ENCODE measurements around the gene FAM171A1. TPM values are rescaled to one million over a fixed set of nuclear protein-coding genes. Genes with fewer than 3 reads are reported as not detected.
A peak's percentile ranks its signal among the peaks of the same experiment; 100 is the strongest.

FAM171A1 gene
- total RNA-seq, 2 donors from 2014 or later: 36.5 to 39.0 TPM

DNA sequence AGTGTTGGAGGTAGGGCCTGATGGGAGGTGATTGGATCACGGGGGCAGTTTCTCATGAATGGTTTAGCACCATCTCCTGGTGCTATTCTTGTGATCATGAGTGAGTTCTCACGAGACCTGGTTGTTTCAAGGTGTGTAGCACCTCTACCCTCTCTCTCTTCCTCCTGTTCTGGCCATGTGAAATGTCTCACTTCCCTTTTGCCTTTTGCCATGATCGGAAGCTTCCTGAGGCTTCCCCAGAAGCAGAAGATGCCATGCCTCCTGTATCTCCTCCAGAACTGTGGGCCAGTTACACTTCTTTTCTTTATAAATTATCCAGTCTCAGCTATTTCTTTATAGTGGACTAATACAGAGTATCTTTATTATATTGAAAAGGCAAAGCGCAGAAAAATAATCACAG, 90.1 kb downstream of the FAM171A1 start:
- 69 to 82% methylated on average over 2 to 4 of the region's 4 CpGs for WGBS, 2 experiments (ENCODE audit: insufficient coverage in 1 of 2, insufficient read length in 1 of 2)
- peaks cover 5% of the 10 kb centered on the region for H3K9me3 Mint-ChIP-seq
- TF ChIP-seq, protein P1, sequence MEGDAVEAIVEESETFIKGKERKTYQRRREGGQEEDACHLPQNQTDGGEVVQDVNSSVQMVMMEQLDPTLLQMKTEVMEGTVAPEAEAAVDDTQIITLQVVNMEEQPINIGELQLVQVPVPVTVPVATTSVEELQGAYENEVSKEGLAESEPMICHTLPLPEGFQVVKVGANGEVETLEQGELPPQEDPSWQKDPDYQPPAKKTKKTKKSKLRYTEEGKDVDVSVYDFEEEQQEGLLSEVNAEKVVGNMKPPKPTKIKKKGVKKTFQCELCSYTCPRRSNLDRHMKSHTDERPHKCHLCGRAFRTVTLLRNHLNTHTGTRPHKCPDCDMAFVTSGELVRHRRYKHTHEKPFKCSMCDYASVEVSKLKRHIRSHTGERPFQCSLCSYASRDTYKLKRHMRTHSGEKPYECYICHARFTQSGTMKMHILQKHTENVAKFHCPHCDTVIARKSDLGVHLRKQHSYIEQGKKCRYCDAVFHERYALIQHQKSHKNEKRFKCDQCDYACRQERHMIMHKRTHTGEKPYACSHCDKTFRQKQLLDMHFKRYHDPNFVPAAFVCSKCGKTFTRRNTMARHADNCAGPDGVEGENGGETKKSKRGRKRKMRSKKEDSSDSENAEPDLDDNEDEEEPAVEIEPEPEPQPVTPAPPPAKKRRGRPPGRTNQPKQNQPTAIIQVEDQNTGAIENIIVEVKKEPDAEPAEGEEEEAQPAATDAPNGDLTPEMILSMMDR (conservative IDR thresholded peaks at IDR 0.05): no peak
- Histone ChIP-seq H3K36me3 (ENCODE audit: control insufficient read depth, insufficient read depth, low read length) (peaks cover 33% of the 10 kb centered on the region), H3K4me3 (ENCODE audit: low read length) (no peak overlapping the region), H3K9me3 (ENCODE audit: control insufficient read depth, low read length) (peaks cover 10% of the 10 kb centered on the region), H3K27ac (ENCODE audit: low read depth, low read length) (no peak overlapping the region), H3K9ac (ENCODE audit: extremely low read depth, low read length, poor library complexity, severe bottlenecking) (no peak overlapping the region), H3K27me3 (ENCODE audit: control insufficient read depth, insufficient read depth, low read length, poor library complexity, severe bottlenecking) (no peaks in the 10 kb centered on the region), H3K4me1 (ENCODE audit: control insufficient read depth, insufficient read depth, low read length) (peaks cover 5% of the 10 kb centered on the region)
- peaks cover 74% of the 10 kb centered on the region for H3K36me3 Mint-ChIP-seq (ENCODE audit: low read depth)
- no peak overlapping the region for H3K4me3 Mint-ChIP-seq
- DNase-seq: no peak
- H3K4me1 Mint-ChIP-seq: peaks cover 8% of the 10 kb centered on the region
- H3K27ac Mint-ChIP-seq: no peak overlapping the region
- no peaks in the 10 kb centered on the region for H3K27me3 Mint-ChIP-seq (ENCODE audit: insufficient read depth)

DNA sequence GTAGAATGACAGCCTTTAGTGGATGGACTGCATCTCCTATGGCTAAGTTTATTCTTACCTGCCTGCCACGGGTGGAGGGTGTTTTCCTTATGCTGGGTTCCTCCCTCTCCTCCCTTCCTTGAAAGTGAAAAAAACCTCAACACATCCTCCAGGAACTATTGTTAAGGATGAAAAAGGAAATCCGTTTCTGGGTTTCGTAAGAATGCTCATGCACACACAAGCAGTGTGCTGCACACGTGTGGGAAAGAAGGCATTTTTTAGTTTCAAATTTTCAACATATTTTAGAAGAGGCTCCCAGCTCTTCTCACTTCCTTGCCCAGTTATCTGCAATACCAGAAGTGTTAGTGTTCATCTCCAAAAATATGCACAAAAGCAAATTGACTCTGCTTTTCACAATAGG, 90.6 kb downstream of the FAM171A1 start:
- peaks cover 5% of the 10 kb centered on the region for H3K9me3 Mint-ChIP-seq
- no peak overlapping the region for H3K4me3 Mint-ChIP-seq

DNA sequence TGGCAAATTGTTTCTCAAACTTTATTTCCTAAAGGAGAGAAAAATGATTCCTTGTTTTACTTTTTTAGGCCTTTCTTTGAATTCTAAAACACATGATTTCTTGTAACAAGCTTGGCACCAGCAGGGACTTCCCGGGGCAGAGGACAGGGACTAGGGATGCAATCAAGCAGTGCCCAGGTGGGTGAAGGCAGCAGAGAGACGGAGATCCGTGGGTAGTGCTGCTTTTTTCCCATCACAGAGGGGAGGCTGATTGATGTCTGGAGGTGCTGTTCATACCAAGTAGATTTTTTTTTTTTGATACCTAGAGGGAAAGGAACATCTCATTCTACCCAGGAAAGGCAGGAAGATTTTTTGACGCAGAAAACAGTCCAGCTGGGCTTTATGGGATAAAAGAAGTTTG, 91.9 kb downstream of the FAM171A1 start:
- H3K36me3 ChIP-seq (ENCODE audit: control insufficient read depth, insufficient read depth, low read length): peaks cover 41% of the 10 kb centered on the region
- H3K4me3 Mint-ChIP-seq: no peak overlapping the region
- H3K36me3 Mint-ChIP-seq (ENCODE audit: low read depth): peaks cover 79% of the 10 kb centered on the region
- TF ChIP-seq, protein P1 (conservative IDR thresholded peaks at IDR 0.05): no peak
- no peaks in the 10 kb centered on the region for H3K27me3 Mint-ChIP-seq (ENCODE audit: insufficient read depth)
- WGBS, 2 experiments (ENCODE audit: insufficient coverage in 1 of 2, insufficient read length in 1 of 2): 90 to 92% methylated on average over 3 to 4 of the region's 4 CpGs
- H3K9me3 ChIP-seq (ENCODE audit: control insufficient read depth, low read length): peaks cover 10% of the 10 kb centered on the region
- no peak overlapping the region for H3K4me3 ChIP-seq (ENCODE audit: low read length)
- peaks cover 5% of the 10 kb centered on the region for H3K4me1 ChIP-seq (ENCODE audit: control insufficient read depth, insufficient read depth, low read length)
- H3K9ac ChIP-seq (ENCODE audit: extremely low read depth, low read length, poor library complexity, severe bottlenecking): no peak overlapping the region
- H3K9me3 Mint-ChIP-seq: peaks cover 11% of the 10 kb centered on the region
- no peaks in the 10 kb centered on the region for H3K27me3 ChIP-seq (ENCODE audit: control insufficient read depth, insufficient read depth, low read length, poor library complexity, severe bottlenecking)
- peaks cover 8% of the 10 kb centered on the region for H3K4me1 Mint-ChIP-seq
- H3K27ac ChIP-seq (ENCODE audit: low read depth, low read length): no peak overlapping the region
- DNase-seq: peak; percentile 9
- no peak overlapping the region for H3K27ac Mint-ChIP-seq

More for the DNA sequence above, 90.6 kb downstream of the FAM171A1 start:
- Histone ChIP-seq H3K4me3 (ENCODE audit: low read length) (no peak overlapping the region), H3K9me3 (ENCODE audit: control insufficient read depth, low read length) (peaks cover 10% of the 10 kb centered on the region), H3K27me3 (ENCODE audit: control insufficient read depth, insufficient read depth, low read length, poor library complexity, severe bottlenecking) (no peaks in the 10 kb centered on the region), H3K27ac (ENCODE audit: low read depth, low read length) (no peak overlapping the region), H3K4me1 (ENCODE audit: control insufficient read depth, insufficient read depth, low read length) (peaks cover 5% of the 10 kb centered on the region), H3K36me3 (ENCODE audit: control insufficient read depth, insufficient read depth, low read length) (peaks cover 38% of the 10 kb centered on the region), H3K9ac (ENCODE audit: extremely low read depth, low read length, poor library complexity, severe bottlenecking) (no peak overlapping the region)
- H3K27ac Mint-ChIP-seq: no peak overlapping the region
- H3K4me1 Mint-ChIP-seq: peaks cover 8% of the 10 kb centered on the region
- no peak for DNase-seq
- peaks cover 75% of the 10 kb centered on the region for H3K36me3 Mint-ChIP-seq (ENCODE audit: low read depth)
- TF ChIP-seq, protein P1 (conservative IDR thresholded peaks at IDR 0.05): no peak
- H3K27me3 Mint-ChIP-seq (ENCODE audit: insufficient read depth): no peaks in the 10 kb centered on the region
- WGBS, 2 experiments (ENCODE audit: insufficient coverage in 1 of 2, insufficient read length in 1 of 2): 86 to 97% methylated on average over 1 to 4 of the region's 4 CpGs
